ENCODE results near the gene CEP85.

Gene CEP85

DNA sequence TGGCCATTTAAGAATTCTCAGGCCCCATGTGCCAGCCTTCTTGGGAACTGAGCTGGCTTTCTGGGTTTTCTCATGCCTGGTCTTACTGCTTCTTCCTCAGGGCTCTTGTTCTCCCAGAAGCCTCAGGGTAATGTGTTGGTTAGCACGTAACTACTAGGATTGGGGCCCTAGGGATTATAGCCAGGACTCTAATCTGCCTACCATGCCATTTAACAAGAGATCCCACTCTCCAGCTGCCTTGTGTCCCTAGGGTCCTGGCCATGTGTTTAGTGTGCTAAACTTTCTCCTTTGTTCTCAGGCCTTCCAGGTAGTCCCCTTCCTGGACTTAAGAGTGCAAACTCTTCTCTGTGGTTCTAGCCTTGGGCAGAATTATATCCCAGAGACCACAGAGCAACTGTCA lies 43.7 kb downstream of the CEP85 start:
- DNase-seq (ENCODE audit: low read depth): no peak
- TF ChIP-seq CTCF (conservative IDR thresholded peaks at IDR 0.05; ENCODE audit: low read length): no peak
- H3K4me3 ChIP-seq (ENCODE audit: low read length): no peak overlapping the region

DNA sequence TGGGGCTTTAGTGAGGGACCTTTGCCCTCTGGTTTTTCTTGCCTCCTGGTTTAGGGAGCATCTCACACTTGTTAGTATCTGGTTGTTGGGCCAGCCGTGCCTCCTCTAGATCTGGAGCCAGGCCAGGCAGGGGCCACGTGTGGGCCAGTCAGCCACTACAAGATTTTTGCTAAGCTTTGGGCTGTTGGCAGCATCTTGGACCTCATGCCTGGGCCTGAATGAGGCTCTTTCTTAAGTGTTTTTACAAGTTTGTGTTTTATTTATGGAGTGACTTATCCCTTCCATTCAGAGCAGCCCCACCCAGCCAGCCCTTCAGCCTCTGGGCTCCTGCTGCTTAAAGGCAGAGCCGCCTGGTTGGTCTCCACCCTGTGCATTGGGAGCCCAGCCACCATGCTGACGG lies 44.3 kb downstream of the CEP85 start:
- no peak overlapping the region for H3K4me3 ChIP-seq (ENCODE audit: low read length)
- no peak for TF ChIP-seq CTCF (conservative IDR thresholded peaks at IDR 0.05; ENCODE audit: low read length)
- DNase-seq (ENCODE audit: low read depth): peak; percentile 82

DNA sequence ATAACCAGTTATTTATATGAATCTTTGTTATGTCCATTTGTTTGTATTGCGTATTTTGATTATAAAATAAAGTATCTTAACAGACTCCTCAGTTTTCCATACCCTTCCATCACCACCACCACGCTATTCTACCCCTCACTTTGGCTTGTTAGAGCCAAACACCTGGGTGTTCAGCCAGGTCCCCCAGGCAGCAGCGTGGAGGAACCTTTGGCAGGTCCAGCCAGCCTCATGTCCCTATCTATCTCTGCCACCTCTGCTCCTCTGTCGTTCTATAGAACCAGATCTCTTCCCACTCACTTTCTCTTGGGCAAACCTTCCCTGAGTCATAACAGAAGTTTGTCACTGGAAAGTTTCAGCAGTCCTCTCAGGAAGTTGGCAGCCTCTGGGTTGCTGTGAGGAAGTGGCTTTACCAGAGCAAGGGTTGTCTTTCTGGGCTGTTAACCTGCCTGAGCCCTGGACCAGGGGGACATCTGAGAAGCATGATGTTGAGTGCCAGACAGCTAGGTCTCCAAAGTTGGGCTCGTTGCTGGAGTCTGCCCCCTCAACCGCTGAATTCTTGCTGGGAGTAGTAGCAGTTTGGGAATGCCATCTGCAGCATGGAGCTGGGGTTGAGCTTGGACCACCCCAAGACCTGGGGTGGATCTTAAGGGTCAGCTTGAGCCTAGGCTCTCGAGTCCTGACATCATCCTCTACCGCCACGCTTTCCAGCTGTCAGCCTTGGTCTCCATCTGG lies 44.9 kb downstream of the CEP85 start:
- peak overlapping the region; percentile 80 for H3K4me3 ChIP-seq (ENCODE audit: low read length)
- no peak for TF ChIP-seq CTCF (conservative IDR thresholded peaks at IDR 0.05; ENCODE audit: low read length)
- peak; percentile 68 for DNase-seq (ENCODE audit: low read depth)

DNA sequence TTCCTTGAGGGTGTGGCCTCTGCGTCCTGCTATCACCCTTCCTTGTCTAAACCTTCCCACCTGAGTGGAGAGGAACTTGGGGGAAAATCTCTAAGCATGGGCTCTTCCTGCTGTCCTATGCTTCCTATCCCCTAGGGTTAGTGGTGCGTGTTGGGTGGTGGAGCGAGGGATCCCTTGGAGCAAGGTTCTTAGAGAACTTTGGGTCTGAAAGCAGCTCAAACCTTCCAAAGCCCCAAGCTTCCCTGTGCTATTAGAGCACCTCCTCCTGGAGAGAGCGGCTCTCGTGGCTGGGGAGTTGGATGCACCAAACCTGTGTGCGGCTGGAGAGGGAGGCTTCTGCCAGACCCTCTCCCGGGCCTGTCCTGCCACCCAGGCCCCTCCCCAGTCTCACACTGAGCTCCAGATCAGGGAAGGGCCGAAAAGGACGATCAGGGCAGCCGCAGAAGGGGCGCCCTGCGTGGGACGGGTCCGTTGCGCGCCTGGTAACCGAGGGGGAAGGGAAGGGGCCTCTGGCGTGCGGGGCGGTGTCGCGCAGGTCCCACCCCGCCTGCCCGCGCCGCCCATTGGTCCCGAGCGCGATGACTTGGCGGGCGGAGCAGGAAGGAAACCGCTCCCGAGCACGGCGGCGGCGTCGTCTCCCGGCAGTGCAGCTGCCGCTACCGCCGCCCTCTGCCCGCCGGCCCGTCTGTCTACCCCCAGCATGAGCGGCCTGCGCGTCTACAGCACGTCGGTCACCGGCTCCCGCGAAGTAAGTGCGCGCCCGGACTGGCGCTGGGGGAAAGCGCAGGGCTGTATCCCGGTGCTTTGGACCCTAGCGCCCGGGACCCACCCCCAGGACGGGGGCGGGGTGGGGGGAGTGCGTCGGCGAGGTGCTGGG lies 45.7 kb downstream of the CEP85 start, which contains the start of gene SH3BGRL3:
TSS of gene SH3BGRL3 (plus strand) at position 631 of the 877 bp plus-strand sequence. CDS start at position 701, 70 bp downstream.
- peak; percentile 76 for DNase-seq (ENCODE audit: low read depth)
- peak; percentile 65 for TF ChIP-seq CTCF (conservative IDR thresholded peaks at IDR 0.05; ENCODE audit: low read length)
- H3K4me3 ChIP-seq (ENCODE audit: low read length): peak within 1 kb of the TSS; percentile 80

DNA sequence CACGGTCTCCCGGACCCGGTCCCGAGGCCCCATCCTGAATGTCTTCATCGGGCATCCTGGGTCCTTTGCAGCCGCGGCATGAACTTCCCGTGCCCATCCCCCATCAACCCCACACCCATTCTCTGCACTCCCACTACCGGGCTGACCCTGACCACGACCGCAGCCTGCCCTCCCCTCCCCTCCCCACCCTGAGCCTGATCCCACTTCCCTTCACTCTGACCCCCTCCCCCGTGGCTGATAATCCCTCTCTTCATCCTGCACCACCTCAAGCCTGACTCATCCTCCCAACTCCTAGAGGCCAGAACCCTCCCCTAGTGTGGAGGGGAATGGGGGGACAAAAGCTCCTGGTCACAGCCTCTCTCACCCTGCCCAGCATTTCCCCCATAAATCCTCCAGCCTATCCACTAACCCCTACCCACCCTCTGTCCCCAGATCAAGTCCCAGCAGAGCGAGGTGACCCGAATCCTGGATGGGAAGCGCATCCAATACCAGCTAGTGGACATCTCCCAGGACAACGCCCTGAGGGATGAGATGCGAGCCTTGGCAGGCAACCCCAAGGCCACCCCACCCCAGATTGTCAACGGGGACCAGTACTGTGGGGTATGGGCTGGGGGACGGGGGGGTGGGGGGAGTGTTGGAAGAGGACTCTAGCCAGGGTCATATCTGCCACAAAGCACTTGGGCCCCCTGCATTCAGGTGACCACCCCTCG lies 46.5 kb downstream of the CEP85 start:
- no peak for DNase-seq (ENCODE audit: low read depth)
- H3K4me3 ChIP-seq (ENCODE audit: low read length): peak overlapping the region; percentile 80
- no peak for TF ChIP-seq CTCF (conservative IDR thresholded peaks at IDR 0.05; ENCODE audit: low read length)

DNA sequence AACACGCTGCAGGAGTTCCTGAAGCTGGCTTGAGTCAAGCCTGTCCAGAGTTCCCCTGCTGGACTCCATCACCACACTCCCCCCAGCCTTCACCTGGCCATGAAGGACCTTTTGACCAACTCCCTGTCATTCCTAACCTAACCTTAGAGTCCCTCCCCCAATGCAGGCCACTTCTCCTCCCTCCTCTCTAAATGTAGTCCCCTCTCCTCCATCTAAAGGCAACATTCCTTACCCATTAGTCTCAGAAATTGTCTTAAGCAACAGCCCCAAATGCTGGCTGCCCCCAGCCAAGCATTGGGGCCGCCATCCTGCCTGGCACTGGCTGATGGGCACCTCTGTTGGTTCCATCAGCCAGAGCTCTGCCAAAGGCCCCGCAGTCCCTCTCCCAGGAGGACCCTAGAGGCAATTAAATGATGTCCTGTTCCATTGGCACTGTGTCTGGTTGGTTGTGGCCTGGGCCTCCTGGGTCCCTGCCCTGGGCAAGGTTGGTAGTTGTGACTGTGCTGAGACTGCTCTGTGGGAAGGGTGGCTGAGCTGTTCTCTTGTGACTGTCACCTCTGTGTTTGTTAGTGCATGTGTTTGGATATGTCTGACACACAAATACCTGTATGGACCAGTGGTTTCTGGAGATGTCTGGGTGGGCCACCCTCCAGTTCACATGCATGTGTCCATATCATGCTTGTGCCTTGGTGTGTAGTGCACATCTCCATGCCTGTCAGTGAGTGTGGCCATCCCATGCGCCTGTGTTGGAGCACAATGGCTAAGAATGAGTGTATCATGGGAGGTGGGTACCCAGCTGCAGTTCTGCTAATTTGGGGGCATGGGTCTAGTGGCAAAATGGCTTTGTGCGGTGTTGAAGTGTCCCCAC lies 47.3 kb downstream of the CEP85 start:
- TF ChIP-seq CTCF (conservative IDR thresholded peaks at IDR 0.05; ENCODE audit: low read length): no peak

More for the DNA sequence above, 47.3 kb downstream of the CEP85 start:
- no peak for DNase-seq (ENCODE audit: low read depth)
- H3K4me3 ChIP-seq (ENCODE audit: low read length): peak overlapping the region; percentile 80

All from AG10803 (cell line).